Neural cell (in vitro differentiated cells): ENCODE results near the gene LAGE3. TPM values are rescaled to one million over a fixed set of nuclear protein-coding genes. Genes with fewer than 3 reads are reported as not detected.

Experiments
- H2AFZ ChIP-seq: fragments of 200-600, 300-800 bp; sonication (generic), shearing (Covaris generic); 2 replicates; pipeline ENCODE4 v1.6.0; 2014; ENCODE audit warnings: low read depth, mild to moderate bottlenecking, antibody characterized with exemption, low read length, moderate library complexity
- H3F3A ChIP-seq: fragments of 200-600 bp; shearing (Covaris generic); 2 replicates; pipeline ENCODE4 v1.6.1; 2016; ENCODE audit warnings: mild to moderate bottlenecking, moderate library complexity, mixed read lengths, antibody characterized with exemption, low read length; ENCODE audit not compliant: insufficient read depth, poor library complexity, severe bottlenecking
- H3K27ac ChIP-seq: fragments of 200-600, 300-800 bp; sonication (generic), shearing (Covaris generic); 2 replicates; pipeline ENCODE4 v1.5.1; 2014; ENCODE audit warnings: mild to moderate bottlenecking, low read length, moderate library complexity
- H3K27me3 ChIP-seq: fragments of 300-800, 200-600 bp; sonication (generic), shearing (Covaris generic); 2 replicates; pipeline ENCODE4 v1.6.0; 2014; ENCODE audit warnings: mild to moderate bottlenecking, low read depth, low read length, moderate library complexity; ENCODE audit not compliant: insufficient read depth
- H3K36me3 ChIP-seq: fragments of 300-800, 200-600 bp; sonication (generic), shearing (Covaris generic); 2 replicates; pipeline ENCODE4 v1.5.1; 2014; ENCODE audit warnings: mild to moderate bottlenecking, antibody characterized with exemption, low read length, moderate library complexity; ENCODE audit not compliant: insufficient read depth
- H3K4me2 ChIP-seq: fragments of 300-800, 200-600 bp; sonication (generic), shearing (Covaris generic); 2 replicates; pipeline ENCODE4 v1.6.0; 2014; ENCODE audit warnings: mild to moderate bottlenecking, low read length
- H3K4me3 ChIP-seq: fragments of 300-800, 200-600 bp; sonication (generic), shearing (Covaris generic); 2 replicates; pipeline ENCODE4 v1.5.1; 2014; ENCODE audit warnings: mild to moderate bottlenecking, low read length, moderate library complexity
- H3K79me2 ChIP-seq: fragments of 200-600 bp; shearing (Covaris generic); replicated peaks from 2 replicates; pipeline ENCODE4 v1.6.0; 2014; ENCODE audit warnings: mild to moderate bottlenecking, low read length, moderate library complexity; ENCODE audit not compliant: insufficient read depth
- H3K9ac ChIP-seq: fragments of 300-800, 200-600 bp; sonication (generic), shearing (Covaris generic); 2 replicates; pipeline ENCODE4 v1.6.1; 2016; ENCODE audit warnings: mild to moderate bottlenecking, low read length, mixed read lengths
- H3K9me2 ChIP-seq: fragments of 200-600 bp; shearing (Covaris generic); 2 replicates; pipeline ENCODE4 v1.6.1; 2016; ENCODE audit warnings: mild to moderate bottlenecking, low read length, mixed read lengths; ENCODE audit not compliant: insufficient read depth
- H3K9me3 ChIP-seq: fragments of 200-600, 300-800 bp; sonication (generic), shearing (Covaris generic); 2 replicates; pipeline ENCODE4 v1.6.1; 2016; ENCODE audit warnings: mild to moderate bottlenecking, mixed run types, low read length, moderate library complexity, mixed read lengths
- H4K20me1 ChIP-seq: fragments of 200-600 bp; shearing (Covaris generic); 2 replicates; pipeline ENCODE4 v1.6.1; 2016; ENCODE audit warnings: mild to moderate bottlenecking, mixed run types; ENCODE audit not compliant: insufficient read depth
- EP300 ChIP-seq: fragments of 450-650 bp; conservative IDR thresholded peaks from 2 replicates; pipeline ENCODE4 v1.6.1; 2014; ENCODE audit warnings: antibody characterized with exemption, mild to moderate bottlenecking, moderate library complexity; ENCODE audit not compliant: poor library complexity, severe bottlenecking
- EZH2 ChIP-seq: fragments of 200-600, 300-800 bp; shearing (Covaris generic), sonication (generic); IDR thresholded peaks from 2 replicates; pipeline ENCODE4 v1.6.1; 2014; ENCODE audit warnings: antibody characterized with exemption, low read length, borderline replicate concordance, mild to moderate bottlenecking; ENCODE audit not compliant: insufficient read depth, poor library complexity, severe bottlenecking
- MXI1 ChIP-seq: fragments of 450-650 bp; conservative IDR thresholded peaks from 2 replicates; pipeline ENCODE4 v1.6.1; 2014; ENCODE audit warnings: antibody characterized with exemption, mild to moderate bottlenecking; ENCODE audit not compliant: poor library complexity, severe bottlenecking
- POLR2AphosphoS5 ChIP-seq: IDR thresholded peaks from 2 replicates; pipeline ENCODE4 v1.6.1; 2012
- RAD21 ChIP-seq: fragments of 450-650 bp; conservative IDR thresholded peaks from 2 replicates; pipeline ENCODE4 v1.6.1; 2014; ENCODE audit warnings: antibody characterized with exemption, mild to moderate bottlenecking, moderate library complexity
- REST ChIP-seq: IDR thresholded peaks from 2 replicates; pipeline ENCODE4 v1.6.1; 2012; ENCODE audit warnings: borderline replicate concordance
- SMC3 ChIP-seq: fragments of 450-650 bp; conservative IDR thresholded peaks from 2 replicates; pipeline ENCODE4 v1.6.1; 2014; ENCODE audit warnings: antibody characterized with exemption, mild to moderate bottlenecking, moderate library complexity; ENCODE audit not compliant: poor library complexity
- TAF1 ChIP-seq: IDR thresholded peaks from 2 replicates; pipeline ENCODE4 v1.6.1; 2012; ENCODE audit warnings: low read depth
- polyA plus RNA-seq: library from polyadenylated mRNA; depleted of rRNA; stranded (reverse); fragments of >200 nt; gene quantifications from 2 replicates; pipeline ENCODE4 v1.2.3, GENCODE V29; 2014
- TF ChIP-seq, protein P1 (sequence below): fragments of 450-650 bp; IDR thresholded peaks from 2 replicates; pipeline ENCODE4 v1.5.1; 2014; ENCODE audit warnings: antibody characterized with exemption, mild to moderate bottlenecking, moderate library complexity; ENCODE audit not compliant: poor library complexity, severe bottlenecking

Gene LAGE3
- polyA plus RNA-seq, 1 donor from 2014 or later, result 37.3 TPM

DNA sequence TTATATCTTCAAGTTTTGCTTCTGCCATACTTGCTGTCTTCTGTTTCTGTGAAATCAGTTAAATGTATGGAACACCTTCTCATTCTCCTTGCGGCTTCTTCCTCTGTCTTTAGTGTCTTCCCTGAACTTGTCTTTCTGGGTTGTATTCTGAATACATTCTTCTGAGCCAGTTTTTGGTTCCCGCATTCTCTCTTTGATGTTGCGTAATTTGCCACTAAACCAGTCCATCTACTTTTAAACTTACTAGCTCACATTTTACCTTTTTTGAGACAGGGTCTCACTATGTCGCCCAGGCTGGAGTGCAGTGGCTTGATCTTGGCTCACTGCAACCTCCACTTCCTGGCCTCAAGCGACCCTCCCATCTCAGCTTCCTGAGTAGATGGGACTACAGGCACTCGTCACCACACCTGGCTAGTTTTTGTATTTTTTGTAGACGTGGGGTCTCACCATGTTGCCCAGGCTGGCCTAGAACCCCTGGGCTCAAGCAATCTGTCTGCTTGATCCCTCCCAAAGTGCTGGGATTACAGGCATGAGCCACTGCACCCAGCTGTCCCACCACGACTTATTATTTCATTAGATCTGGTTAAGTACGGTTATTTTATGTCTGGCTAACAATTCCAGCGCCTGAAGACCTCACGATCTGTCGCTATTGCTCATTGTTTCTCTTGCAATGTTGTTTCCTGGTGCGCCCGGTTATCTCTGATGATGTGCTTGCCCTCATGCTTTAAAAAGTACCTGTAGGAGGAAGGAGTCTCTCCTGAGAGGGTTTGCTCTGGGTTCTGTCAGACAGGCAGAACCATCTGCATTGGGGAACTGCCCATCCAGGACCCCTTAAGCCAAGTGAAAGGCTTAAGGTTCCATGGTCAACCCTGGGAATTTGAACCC, 46.8 kb upstream of the LAGE3 start:
- Histone ChIP-seq H3K27me3 (no peaks in the 10 kb centered on the region), H3K4me2 (no peak overlapping the region), H3K27ac (no peak overlapping the region), H3K4me3 (no peak overlapping the region), H4K20me1 (no peaks in the 10 kb centered on the region), H3K9me3 (no peaks in the 10 kb centered on the region), H2AFZ (no peak overlapping the region), H3K9ac (no peak overlapping the region), H3K79me2 (no peaks in the 10 kb centered on the region), H3K9me2 (no peaks in the 10 kb centered on the region), H3K36me3 (no peaks in the 10 kb centered on the region), H3F3A (no peaks in the 10 kb centered on the region)
- TF ChIP-seq EP300, result no peak
- no peak for TF ChIP-seq POLR2AphosphoS5
- TF ChIP-seq, protein P1, sequence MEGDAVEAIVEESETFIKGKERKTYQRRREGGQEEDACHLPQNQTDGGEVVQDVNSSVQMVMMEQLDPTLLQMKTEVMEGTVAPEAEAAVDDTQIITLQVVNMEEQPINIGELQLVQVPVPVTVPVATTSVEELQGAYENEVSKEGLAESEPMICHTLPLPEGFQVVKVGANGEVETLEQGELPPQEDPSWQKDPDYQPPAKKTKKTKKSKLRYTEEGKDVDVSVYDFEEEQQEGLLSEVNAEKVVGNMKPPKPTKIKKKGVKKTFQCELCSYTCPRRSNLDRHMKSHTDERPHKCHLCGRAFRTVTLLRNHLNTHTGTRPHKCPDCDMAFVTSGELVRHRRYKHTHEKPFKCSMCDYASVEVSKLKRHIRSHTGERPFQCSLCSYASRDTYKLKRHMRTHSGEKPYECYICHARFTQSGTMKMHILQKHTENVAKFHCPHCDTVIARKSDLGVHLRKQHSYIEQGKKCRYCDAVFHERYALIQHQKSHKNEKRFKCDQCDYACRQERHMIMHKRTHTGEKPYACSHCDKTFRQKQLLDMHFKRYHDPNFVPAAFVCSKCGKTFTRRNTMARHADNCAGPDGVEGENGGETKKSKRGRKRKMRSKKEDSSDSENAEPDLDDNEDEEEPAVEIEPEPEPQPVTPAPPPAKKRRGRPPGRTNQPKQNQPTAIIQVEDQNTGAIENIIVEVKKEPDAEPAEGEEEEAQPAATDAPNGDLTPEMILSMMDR, result no peak
- no peak for TF ChIP-seq EZH2
- no peak for TF ChIP-seq REST
- TF ChIP-seq MXI1, result no peak
- no peak for TF ChIP-seq TAF1
- TF ChIP-seq RAD21, result no peak
- no peak for TF ChIP-seq SMC3

DNA sequence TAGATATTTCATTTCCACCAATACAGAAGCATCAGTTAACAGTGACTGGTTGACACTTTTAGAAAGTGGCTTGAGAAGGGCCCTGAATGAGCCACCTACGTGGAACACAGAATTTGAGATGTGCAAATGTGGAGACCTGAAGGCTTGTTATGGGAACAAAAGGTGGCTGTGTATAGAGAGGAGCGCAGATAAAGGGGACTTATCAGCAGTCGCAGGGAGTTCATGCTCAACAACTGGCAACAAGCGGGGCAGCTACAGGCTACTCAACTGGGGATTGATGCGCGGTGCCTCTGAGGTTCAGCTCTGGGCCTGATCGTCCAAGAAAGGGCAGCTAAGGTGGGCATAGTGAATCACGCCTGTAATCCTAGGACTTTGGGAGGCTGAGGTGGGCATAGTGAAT, 40.3 kb upstream of the LAGE3 start:
- no peaks in the 10 kb centered on the region for H3K9me2 ChIP-seq
- no peaks in the 10 kb centered on the region for H3K36me3 ChIP-seq
- no peaks in the 10 kb centered on the region for H4K20me1 ChIP-seq

More for the DNA sequence above, 40.3 kb upstream of the LAGE3 start:
- TF ChIP-seq EP300 (no peak), POLR2AphosphoS5 (no peak), TAF1 (no peak), SMC3 (no peak), REST (no peak), MXI1 (no peak), RAD21 (no peak), EZH2 (no peak)
- TF ChIP-seq, protein P1, result no peak
- Histone ChIP-seq H2AFZ (no peak overlapping the region), H3K79me2 (no peaks in the 10 kb centered on the region), H3K9ac (no peak overlapping the region), H3K4me3 (no peak overlapping the region), H3K27me3 (no peaks in the 10 kb centered on the region), H3F3A (no peaks in the 10 kb centered on the region), H3K27ac (no peak overlapping the region), H3K9me3 (no peaks in the 10 kb centered on the region), H3K4me2 (no peak overlapping the region)
